OCI-LY3 (cell line): ENCODE measurements around the gene NOL12.

ENCODE experiments used
- H2AFZ ChIP-seq: fragments of 200-600, 300-600 bp; shearing (Covaris generic); 2 replicates; pipeline ENCODE4 v1.6.0; 2014; ENCODE audit warnings: antibody characterized with exemption, low read depth, low read length
- H3K27ac ChIP-seq: fragments of 200-600, 300-600 bp; sonication (generic); 2 replicates; pipeline ENCODE4 v1.5.1; 2014; ENCODE audit warnings: mild to moderate bottlenecking, low read length, moderate library complexity, mixed read lengths
- H3K27me3 ChIP-seq: fragments of 200-600, 300-600 bp; sonication (generic); 2 replicates; pipeline ENCODE4 v1.6.1; 2014; ENCODE audit warnings: low read depth, low read length, mixed read lengths
- H3K36me3 ChIP-seq: fragments of 200-600, 300-600 bp; sonication (generic); replicated peaks from 2 replicates; pipeline ENCODE3; 2014; ENCODE audit warnings: low read depth, low read length, mixed read lengths
- H3K4me1 ChIP-seq: fragments of 300-600, 200-600 bp; sonication (generic); 2 replicates; pipeline ENCODE4 v1.6.1; 2014; ENCODE audit warnings: low read length, mixed read lengths
- H3K4me2 ChIP-seq: fragments of 200-600, 300-600 bp; sonication (generic); 2 replicates; pipeline ENCODE4 v1.6.1; 2014; ENCODE audit warnings: low read length, mixed read lengths
- H3K4me3 ChIP-seq: fragments of 300-600, 200-600 bp; sonication (generic); 2 replicates; pipeline ENCODE4 v1.5.1; 2014; ENCODE audit warnings: antibody characterized with exemption, mild to moderate bottlenecking, low read length, moderate library complexity
- H3K79me2 ChIP-seq: fragments of 300-600, 200-600 bp; shearing (Covaris generic); 2 replicates; pipeline ENCODE4 v1.6.1; 2014; ENCODE audit warnings: mild to moderate bottlenecking, low read length, mixed read lengths
- H3K9ac ChIP-seq: fragments of 300-600, 200-600 bp; shearing (Covaris generic); 2 replicates; pipeline ENCODE4 v1.6.0; 2014; ENCODE audit warnings: mild to moderate bottlenecking, low read length, moderate library complexity
- H3K9me3 ChIP-seq: fragments of 200-600, 300-600 bp; shearing (Covaris generic); 2 replicates; pipeline ENCODE4 v1.6.1; 2014; ENCODE audit warnings: low read length, mixed read lengths; ENCODE audit not compliant: insufficient read depth
- H4K20me1 ChIP-seq: fragments of 200-600, 300-600 bp; sonication (generic); 2 replicates; pipeline ENCODE4 v1.6.1; 2016; ENCODE audit warnings: low read length, mixed read lengths; ENCODE audit not compliant: insufficient read depth
- EZH2phosphoT487 ChIP-seq: fragments of 200-600 bp; shearing (Covaris generic); IDR thresholded peaks from 2 replicates; pipeline ENCODE4 v1.6.1; 2018; ENCODE audit warnings: antibody characterized with exemption, mixed run types, low read depth
- TF ChIP-seq, protein P1 (sequence below): fragments of 200-600, 300-600 bp; sonication (generic); IDR thresholded peaks from 2 replicates; pipeline ENCODE4 v1.5.1; 2014; ENCODE audit warnings: antibody characterized with exemption, low read length, low read depth

Gene NOL12, protein sequence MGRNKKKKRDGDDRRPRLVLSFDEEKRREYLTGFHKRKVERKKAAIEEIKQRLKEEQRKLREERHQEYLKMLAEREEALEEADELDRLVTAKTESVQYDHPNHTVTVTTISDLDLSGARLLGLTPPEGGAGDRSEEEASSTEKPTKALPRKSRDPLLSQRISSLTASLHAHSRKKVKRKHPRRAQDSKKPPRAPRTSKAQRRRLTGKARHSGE

DNA sequence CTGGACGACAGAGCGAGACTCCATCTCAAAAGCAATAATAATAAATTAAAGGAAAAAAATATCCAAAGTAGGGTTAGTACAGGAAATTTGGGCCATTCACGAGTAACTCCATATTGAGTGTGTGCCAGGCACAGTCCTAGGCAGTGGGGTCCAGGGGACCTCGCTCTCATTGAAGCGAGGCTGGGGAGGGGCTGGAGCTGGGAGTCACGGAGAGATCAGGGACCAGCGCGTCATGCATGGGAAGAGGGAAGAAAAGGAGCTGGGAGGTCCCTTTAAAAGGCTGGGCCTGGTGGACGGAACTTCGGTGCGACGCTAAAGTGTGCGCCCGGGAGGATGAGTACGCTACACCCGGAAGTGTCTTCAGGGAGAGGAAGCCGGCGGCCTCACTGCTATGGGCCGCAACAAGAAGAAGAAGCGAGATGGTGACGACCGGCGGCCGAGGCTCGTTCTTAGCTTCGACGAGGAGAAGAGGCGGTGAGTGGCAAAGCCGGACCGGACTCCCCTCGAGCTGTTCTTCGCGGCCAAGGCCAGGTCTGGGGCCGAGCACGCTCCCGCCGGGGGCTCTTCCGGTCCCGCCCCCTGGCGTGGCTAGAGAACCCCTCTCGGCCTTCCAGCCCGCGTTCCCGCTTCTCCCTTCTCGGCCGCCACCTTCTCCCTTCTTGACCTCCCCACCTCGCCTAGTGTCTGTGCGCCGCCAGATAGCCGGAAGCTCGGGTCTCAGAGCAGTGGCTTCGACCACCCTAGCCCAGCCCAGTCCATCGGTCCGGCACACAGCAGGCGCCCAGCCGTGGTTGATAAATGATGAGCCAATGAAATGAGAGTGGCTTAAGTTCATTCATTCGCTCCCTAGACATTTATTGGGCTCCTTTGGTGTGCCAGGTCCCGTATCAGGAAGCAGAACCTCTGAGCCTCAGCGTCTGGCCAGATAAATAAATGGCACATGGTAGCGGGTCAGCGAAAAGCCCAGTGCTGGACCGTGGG, at the start of gene NOL12:
Gene NOL12 (plus strand): TSS at position 342 of the 981 bp plus-strand sequence. CDS start 50 bp downstream, at position 392.
- TF ChIP-seq, protein P1, sequence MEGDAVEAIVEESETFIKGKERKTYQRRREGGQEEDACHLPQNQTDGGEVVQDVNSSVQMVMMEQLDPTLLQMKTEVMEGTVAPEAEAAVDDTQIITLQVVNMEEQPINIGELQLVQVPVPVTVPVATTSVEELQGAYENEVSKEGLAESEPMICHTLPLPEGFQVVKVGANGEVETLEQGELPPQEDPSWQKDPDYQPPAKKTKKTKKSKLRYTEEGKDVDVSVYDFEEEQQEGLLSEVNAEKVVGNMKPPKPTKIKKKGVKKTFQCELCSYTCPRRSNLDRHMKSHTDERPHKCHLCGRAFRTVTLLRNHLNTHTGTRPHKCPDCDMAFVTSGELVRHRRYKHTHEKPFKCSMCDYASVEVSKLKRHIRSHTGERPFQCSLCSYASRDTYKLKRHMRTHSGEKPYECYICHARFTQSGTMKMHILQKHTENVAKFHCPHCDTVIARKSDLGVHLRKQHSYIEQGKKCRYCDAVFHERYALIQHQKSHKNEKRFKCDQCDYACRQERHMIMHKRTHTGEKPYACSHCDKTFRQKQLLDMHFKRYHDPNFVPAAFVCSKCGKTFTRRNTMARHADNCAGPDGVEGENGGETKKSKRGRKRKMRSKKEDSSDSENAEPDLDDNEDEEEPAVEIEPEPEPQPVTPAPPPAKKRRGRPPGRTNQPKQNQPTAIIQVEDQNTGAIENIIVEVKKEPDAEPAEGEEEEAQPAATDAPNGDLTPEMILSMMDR, result no peak
- TF ChIP-seq EZH2phosphoT487, result no peak
- peak within 1 kb of the TSS; percentile 90 for H2AFZ ChIP-seq
- peak within 1 kb of the TSS; percentile 95 for H3K9ac ChIP-seq
- peak within 1 kb of the TSS; percentile 45 for H3K27ac ChIP-seq
- no peaks in the 10 kb centered on the region for H3K27me3 ChIP-seq
- peaks cover 15% of the 10 kb centered on the region for H3K36me3 ChIP-seq
- H4K20me1 ChIP-seq, result no peaks in the 10 kb centered on the region
- peaks cover 21% of the 10 kb centered on the region for H3K79me2 ChIP-seq
- peak within 1 kb of the TSS; percentile 89 for H3K4me2 ChIP-seq
- no peaks in the 10 kb centered on the region for H3K9me3 ChIP-seq
- peak within 1 kb of the TSS; percentile 92 for H3K4me3 ChIP-seq
- peaks cover 26% of the 10 kb centered on the region for H3K4me1 ChIP-seq

DNA sequence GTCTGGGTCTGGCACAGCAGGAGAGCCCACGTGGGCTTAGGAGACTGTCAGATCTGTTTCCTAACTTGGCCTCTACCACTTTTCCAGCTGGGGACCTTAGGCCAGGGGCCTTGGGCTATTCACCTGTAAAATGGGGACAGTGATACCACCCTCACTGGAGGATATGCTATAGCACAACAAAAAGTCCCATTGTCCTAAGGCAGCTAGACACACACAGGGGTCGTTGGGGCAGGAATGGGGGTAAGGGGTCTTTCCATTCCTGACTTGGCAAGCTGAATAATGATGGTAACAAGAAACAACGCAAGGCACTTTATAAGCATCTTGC, 49.2 kb upstream of the NOL12 start:
- Histone ChIP-seq H3K9ac (peak overlapping the region; percentile 11; the same call in 1 of the 2 replicates), H3K27me3 (no peaks in the 10 kb centered on the region), H3K79me2 (peaks cover 24% of the 10 kb centered on the region), H3K4me1 (peaks cover 78% of the 10 kb centered on the region), H3K4me2 (peak overlapping the region; percentile 6; the same call in 1 of the 2 replicates), H3K36me3 (peaks cover 8% of the 10 kb centered on the region), H3K4me3 (no peak overlapping the region), H3K9me3 (no peaks in the 10 kb centered on the region), H2AFZ (no peak overlapping the region), H3K27ac (peak overlapping the region; percentile 41; the same call in 1 of the 2 replicates), H4K20me1 (no peaks in the 10 kb centered on the region)
- TF ChIP-seq, protein P1, result no peak
- TF ChIP-seq EZH2phosphoT487, result no peak

DNA sequence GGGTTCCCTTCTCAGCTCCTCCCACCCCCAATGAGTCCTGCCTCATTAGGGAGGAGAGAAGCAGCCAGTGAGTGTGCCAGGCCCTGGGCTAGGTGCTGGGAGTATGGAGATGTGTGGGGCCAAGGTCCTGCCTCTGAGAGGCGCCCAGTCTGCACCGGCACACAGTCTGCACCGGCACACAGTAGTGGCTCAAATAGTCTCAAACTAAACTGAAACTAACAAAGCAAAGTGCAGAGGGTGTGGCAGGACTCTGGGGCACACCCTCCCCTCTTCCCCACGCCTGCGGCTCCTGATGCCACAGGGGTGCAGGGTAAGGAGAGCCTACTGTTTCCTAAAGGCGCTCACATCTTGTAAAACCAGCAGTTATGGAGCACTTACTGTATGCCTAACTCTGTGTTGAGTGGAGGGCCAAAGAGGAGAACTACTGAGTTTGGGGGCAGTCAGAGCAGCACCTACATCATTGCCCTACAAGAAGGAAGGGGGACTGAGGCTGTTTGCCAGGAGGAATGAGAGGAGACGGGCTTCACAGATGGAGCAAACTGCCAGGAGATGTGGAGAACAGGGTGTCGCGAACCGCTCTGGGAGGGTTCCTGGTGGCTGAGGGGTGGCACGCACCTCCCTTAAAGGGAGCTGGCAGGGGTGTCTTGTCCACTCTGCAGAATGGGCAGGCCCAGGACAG, 47.6 kb upstream of the NOL12 start:
- Histone ChIP-seq H3K79me2 (peaks cover 33% of the 10 kb centered on the region), H3K27me3 (no peaks in the 10 kb centered on the region), H3K4me3 (peak overlapping the region; percentile 94), H4K20me1 (peaks cover 2% of the 10 kb centered on the region; the same call in 1 of the 2 replicates), H3K4me1 (peaks cover 68% of the 10 kb centered on the region), H3K9ac (peak overlapping the region; percentile 99), H3K36me3 (peaks cover 16% of the 10 kb centered on the region), H2AFZ (no peak overlapping the region), H3K27ac (peak overlapping the region; percentile 9; the same call in 1 of the 2 replicates), H3K9me3 (no peaks in the 10 kb centered on the region), H3K4me2 (peak overlapping the region; percentile 90)
- TF ChIP-seq EZH2phosphoT487, result no peak
- TF ChIP-seq, protein P1, result no peak
